ENCODE measurements around the gene SELENOH.
A peak's percentile ranks its signal among the peaks of the same experiment; 100 is the strongest.

The SELENOH gene

DNA sequence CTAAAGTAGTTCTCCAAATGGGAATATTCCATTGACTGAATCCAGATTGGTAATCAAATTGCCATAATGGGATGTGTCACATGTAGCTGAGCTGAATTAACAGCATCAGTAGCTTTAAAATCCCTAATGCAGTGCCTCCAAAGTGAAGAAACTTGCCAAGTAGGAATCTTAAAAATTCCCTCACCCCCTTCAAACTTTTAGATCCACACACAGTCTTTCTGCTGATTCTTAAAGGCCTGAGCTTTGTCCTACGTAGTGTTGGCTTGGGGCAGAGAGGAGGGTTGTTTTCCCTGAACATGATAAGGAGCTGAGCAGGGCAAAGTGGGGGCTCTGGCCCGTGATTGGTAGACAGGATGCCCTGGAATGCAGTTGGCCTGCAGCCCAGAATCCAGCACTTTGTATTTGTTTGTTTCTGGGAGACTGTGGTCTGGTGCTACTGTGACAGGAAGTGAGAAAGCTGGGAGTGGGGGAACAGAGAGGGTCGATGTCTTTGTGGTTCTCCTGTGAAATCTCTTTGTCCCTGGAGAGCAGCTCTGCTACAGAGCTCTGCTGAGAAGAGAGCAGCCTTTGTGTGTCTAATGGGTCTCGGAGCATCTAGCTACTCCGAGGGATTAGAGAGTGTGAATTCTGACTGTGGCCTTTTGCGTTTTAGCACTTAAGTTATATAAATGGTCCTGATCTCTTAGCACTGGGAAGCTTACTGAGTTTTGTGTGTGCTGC lies 37.2 kb downstream of the SELENOH start:
- TF ChIP-seq, protein P1, sequence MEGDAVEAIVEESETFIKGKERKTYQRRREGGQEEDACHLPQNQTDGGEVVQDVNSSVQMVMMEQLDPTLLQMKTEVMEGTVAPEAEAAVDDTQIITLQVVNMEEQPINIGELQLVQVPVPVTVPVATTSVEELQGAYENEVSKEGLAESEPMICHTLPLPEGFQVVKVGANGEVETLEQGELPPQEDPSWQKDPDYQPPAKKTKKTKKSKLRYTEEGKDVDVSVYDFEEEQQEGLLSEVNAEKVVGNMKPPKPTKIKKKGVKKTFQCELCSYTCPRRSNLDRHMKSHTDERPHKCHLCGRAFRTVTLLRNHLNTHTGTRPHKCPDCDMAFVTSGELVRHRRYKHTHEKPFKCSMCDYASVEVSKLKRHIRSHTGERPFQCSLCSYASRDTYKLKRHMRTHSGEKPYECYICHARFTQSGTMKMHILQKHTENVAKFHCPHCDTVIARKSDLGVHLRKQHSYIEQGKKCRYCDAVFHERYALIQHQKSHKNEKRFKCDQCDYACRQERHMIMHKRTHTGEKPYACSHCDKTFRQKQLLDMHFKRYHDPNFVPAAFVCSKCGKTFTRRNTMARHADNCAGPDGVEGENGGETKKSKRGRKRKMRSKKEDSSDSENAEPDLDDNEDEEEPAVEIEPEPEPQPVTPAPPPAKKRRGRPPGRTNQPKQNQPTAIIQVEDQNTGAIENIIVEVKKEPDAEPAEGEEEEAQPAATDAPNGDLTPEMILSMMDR (conservative IDR thresholded peaks at IDR 0.05; ENCODE audit: control insufficient read depth, insufficient read depth, low read depth, low read length): no peak
- no peak overlapping the region for H3K4me3 ChIP-seq (ENCODE audit: control insufficient read depth, low read depth, low read length)
- peak; percentile 94 for DNase-seq (ENCODE audit: low read depth)

GRCh38 chr11:57779276-57779675 lies 38.0 kb downstream of the SELENOH start:
- no peak for DNase-seq (ENCODE audit: low read depth)
- no peak overlapping the region for H3K4me3 ChIP-seq (ENCODE audit: control insufficient read depth, low read depth, low read length)
- TF ChIP-seq, protein P1 (conservative IDR thresholded peaks at IDR 0.05; ENCODE audit: control insufficient read depth, insufficient read depth, low read depth, low read length): no peak

- peak; percentile 45 for DNase-seq (ENCODE audit: low read depth)
- H3K4me3 ChIP-seq (ENCODE audit: control insufficient read depth, low read depth, low read length): no peak overlapping the region
- TF ChIP-seq, protein P1 (conservative IDR thresholded peaks at IDR 0.05; ENCODE audit: control insufficient read depth, insufficient read depth, low read depth, low read length): no peak
These were observed 40.2 kb downstream of the SELENOH start for GRCh38 chr11:57781529-57781943.

GRCh38 chr11:57785072-57785471 lies 43.8 kb downstream of the SELENOH start:
- TF ChIP-seq, protein P1 (conservative IDR thresholded peaks at IDR 0.05; ENCODE audit: control insufficient read depth, insufficient read depth, low read depth, low read length): no peak
- no peak overlapping the region for H3K4me3 ChIP-seq (ENCODE audit: control insufficient read depth, low read depth, low read length)
- no peak for DNase-seq (ENCODE audit: low read depth)

GRCh38 chr11:57786436-57786835 lies 45.1 kb downstream of the SELENOH start:
- DNase-seq (ENCODE audit: low read depth): no peak
- H3K4me3 ChIP-seq (ENCODE audit: control insufficient read depth, low read depth, low read length): no peak overlapping the region
- TF ChIP-seq, protein P1 (conservative IDR thresholded peaks at IDR 0.05; ENCODE audit: control insufficient read depth, insufficient read depth, low read depth, low read length): no peak

- H3K4me3 ChIP-seq (ENCODE audit: control insufficient read depth, low read depth, low read length): no peak overlapping the region
- DNase-seq (ENCODE audit: low read depth): no peak
- TF ChIP-seq, protein P1 (conservative IDR thresholded peaks at IDR 0.05; ENCODE audit: control insufficient read depth, insufficient read depth, low read depth, low read length): no peak
These were observed 45.8 kb downstream of the SELENOH start for GRCh38 chr11:57787006-57787604.
